Heart right ventricle (tissue), 16 donors: ENCODE data around the gene HOXB6. TPM values are rescaled to one million over a fixed set of nuclear protein-coding genes. Genes with fewer than 3 reads are reported as not detected.
A peak's percentile ranks its signal among the peaks of the same experiment; 100 is the strongest.

ENCODE experiments used
- ATAC-seq, 8 donors: fragments of 200-7000 bp; cut with Tn5 transposase; one replicate each; pipeline ENCODE4 v1.9.1; 2020; ENCODE audit warnings: mild to moderate bottlenecking in 8 of 8, moderate library complexity in 8 of 8, moderate number of reproducible peaks in 1 of 8
- DNase-seq, 2 donors: peaks; one replicate each; pipeline ENCODE4 v3.0.0-alpha.2; 2020
- H3K27ac ChIP-seq, 10 donors: fragments of 200-600 bp; sonication (generic) in 2 of 10; one replicate each; pipeline versions ENCODE4 v1.5.0 to v1.8.0; 2020 to 2022; ENCODE audit warnings: mild to moderate bottlenecking in 3 of 10
- H3K27me3 ChIP-seq, 7 donors: fragments of 200-600 bp; one replicate each; pipeline ENCODE4 v1.8.0; 2021 to 2022; ENCODE audit warnings: mild to moderate bottlenecking in 2 of 7
- H3K36me3 ChIP-seq, 9 donors: fragments of 200-600 bp; sonication (generic) in 1 of 9; one replicate each; pipeline versions ENCODE4 v1.5.0 to v1.8.0; 2020 to 2022; ENCODE audit warnings: mild to moderate bottlenecking in 2 of 9
- H3K4me1 ChIP-seq, 9 donors: fragments of 200-600 bp; sonication (generic) in 1 of 9; one replicate each; pipeline versions ENCODE4 v1.5.0 to v1.8.0; 2020 to 2022; ENCODE audit warnings: mild to moderate bottlenecking in 4 of 9
- H3K4me3 ChIP-seq, 10 donors: fragments of 200-600 bp; sonication (generic) in 2 of 10; one replicate each; pipeline versions ENCODE4 v1.5.0 to v1.8.0; 2020 to 2022; ENCODE audit warnings: mild to moderate bottlenecking in 7 of 10, moderate library complexity in 2 of 10
- H3K9me3 ChIP-seq, 11 donors: fragments of 200-600 bp in 10 of 11; sonication (generic) in 2 of 11; one replicate each; pipeline versions ENCODE4 v1.5.0 to v1.8.0; 2013 to 2022; ENCODE audit warnings: mild to moderate bottlenecking in 2 of 11, control low read depth in 1 of 11, moderate library complexity in 1 of 11
- CTCF ChIP-seq, 9 donors: fragments of 200-600 bp; sonication (generic) in 2 of 9; IDR thresholded peaks; one replicate each; pipeline versions ENCODE4 v1.5.0 to v1.8.0; 2021 to 2022; ENCODE audit warnings: antibody characterized with exemption in 9 of 9, mild to moderate bottlenecking in 5 of 9, moderate library complexity in 1 of 9
- WGBS, 2 donors: extraction: QIAGEN DNeasy Blood & Tissue Kit; methylation state at CpG; one replicate each; pipeline ENCODE4 v1.1.7; 2013; ENCODE audit warnings: inconsistent platforms in 1 of 2; 5-methylcytosine and 5-hydroxymethylcytosine counted together
- intact Hi-C, 10 donors: fragments of 100-400 bp; cut with DNase I; formaldehyde crosslinking; loops; one replicate each; pipeline versions ENCODE4 v1.11.1 to v1.14.2; 2022
- polyA plus RNA-seq, 2 donors: library from polyadenylated mRNA; stranded (reverse); fragments of 200-250 nt; gene quantifications; one replicate each; pipeline ENCODE4 v1.2.3, GENCODE V29; 2013
- total RNA-seq, 10 donors: library from RNA; stranded (reverse); fragmentation: NEBNext Ultra II Directional in 3 of 10; extraction: Animal tissue kit (Norgen Biotek cat#: 25700) in 3 of 10; gene quantifications; one replicate each; pipeline versions ENCODE4 v1.2.1 to v1.2.4, GENCODE V29; 2021 to 2023
- donor health status: Arrhythmogenic right ventricular cardiomyopathy.
- donor health status: ischemic (EF 13 %, LVEDD 7.1; RV severe dilation, severe dysfunction).
- donor health status: healthy with polysubstance abuse.
- donor health status: DM: no; HTN: yes; CAD: no.
- donor health status: DM: no; HTN: no; CAD: no.
- donor health status: ischemic (EF 25% LVEDD 6.9; RV normal size, moderate dysfunction).
- donor health status: ischemic (EF 25% LVEDD 5.7; RV mildly dilated, moderate dysfunction).
- donor health status: healthy.
- donor health status: DM: yes; HTN: yes; CAD: no.
- donor health status: Ischemic cardiomyopathy.
- donor health status: ischemic (EF 35%, LVEDD 5.7; RV mildly dilated, moderate dysfunction).
- donor health status: nonischemic (EF 11% LVEDD 7.7; RV severe dilation, severe dysfunction).
- donor health status: DM: yes; HTN: yes; CAD: no.
- donor health status: PGD.
- donor health status: ischemic (EF 29% LVEDD 5.4; RV normal size, mild dysfunction).
- donor health status: nonischemic (EF 23%, LVEDD 6.1; RV moderate dilation, normal function).

The HOXB6 gene
- total and polyA plus RNA-seq, 12 donors, result 0.14 to 1.2 (median 0.41) TPM; not detected in 2

DNA sequence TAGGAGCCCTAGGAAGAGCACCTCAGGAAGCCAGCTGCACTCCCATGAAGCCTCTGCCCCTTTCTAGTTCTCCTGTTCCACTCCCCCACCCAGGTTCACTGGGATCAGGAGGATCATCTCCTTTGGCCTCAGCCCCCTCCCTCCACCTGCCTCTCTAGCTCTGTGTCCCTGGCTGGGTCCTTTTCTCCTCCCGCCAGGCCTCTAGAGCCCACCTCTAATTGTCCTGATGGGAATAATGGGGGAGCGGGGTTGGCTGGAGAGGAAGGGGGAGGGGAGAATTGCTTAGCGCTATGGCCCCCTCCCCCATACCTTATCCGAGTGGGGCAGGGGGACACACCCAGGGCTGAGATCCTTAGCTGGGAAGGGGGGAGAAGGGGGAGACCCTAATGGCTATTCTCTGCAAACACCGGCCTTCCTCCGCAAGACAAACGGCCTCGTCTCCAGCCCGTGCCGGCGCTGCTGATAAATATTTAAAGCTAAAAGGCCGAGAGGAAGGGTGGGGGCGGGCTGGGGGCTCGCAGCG lies 5.0 kb upstream of the HOXB6 start:
- Histone ChIP-seq H3K9me3 (no peaks in the 10 kb centered on the region), H3K27me3 (peaks cover 96 to 100% (median 100%) of the 10 kb centered on the region in 7 donors), H3K4me3 (peak overlapping the region in 9 of 10 donors; percentile 4 to 67 (median 47)), H3K4me1 (peaks cover 9 to 47% (median 37%) of the 10 kb centered on the region in 9 donors), H3K36me3 (no peaks in the 10 kb centered on the region), H3K27ac (peak overlapping the region in 1 of 10 donors; percentile 73)
- no peak for ATAC-seq
- no peak for DNase-seq
- intact Hi-C loops, result loop anchor here in 9 of 10 donors (10.0 kb wide), 4 partner anchors 275 to 585 kb away; no protein-coding TSS in a partner anchor
- no peak for TF ChIP-seq CTCF (IDR thresholded peaks at IDR 0.05)
- 1 to 6% methylated on average over 12 to 15 of the region's 15 CpGs for WGBS, 2 donors

DNA sequence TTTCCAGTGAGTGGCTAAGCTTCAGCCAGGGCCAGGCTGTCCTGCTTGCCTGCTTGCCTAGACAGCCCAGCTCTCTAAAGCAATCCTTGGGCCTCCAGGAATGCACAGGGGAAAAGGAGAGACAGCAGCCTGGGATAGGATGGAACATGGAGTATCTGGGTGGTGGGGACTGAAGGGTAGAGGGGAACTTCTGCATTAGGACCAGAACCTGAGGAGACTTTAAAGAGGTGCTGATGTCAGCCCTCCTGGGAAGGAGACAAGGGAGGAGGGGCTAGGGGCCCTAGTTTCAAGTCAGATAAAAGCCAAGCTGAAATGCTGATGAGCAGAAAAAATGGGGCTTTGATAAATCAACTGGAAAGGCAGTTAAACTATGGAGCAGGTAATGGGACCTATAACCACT lies 4.2 kb upstream of the HOXB6 start:
- Histone ChIP-seq H3K4me1 (peaks cover 8 to 39% (median 33%) of the 10 kb centered on the region in 9 donors), H3K27me3 (peaks cover 88 to 100% (median 100%) of the 10 kb centered on the region in 7 donors)
- no peak for TF ChIP-seq CTCF (IDR thresholded peaks at IDR 0.05)

DNA sequence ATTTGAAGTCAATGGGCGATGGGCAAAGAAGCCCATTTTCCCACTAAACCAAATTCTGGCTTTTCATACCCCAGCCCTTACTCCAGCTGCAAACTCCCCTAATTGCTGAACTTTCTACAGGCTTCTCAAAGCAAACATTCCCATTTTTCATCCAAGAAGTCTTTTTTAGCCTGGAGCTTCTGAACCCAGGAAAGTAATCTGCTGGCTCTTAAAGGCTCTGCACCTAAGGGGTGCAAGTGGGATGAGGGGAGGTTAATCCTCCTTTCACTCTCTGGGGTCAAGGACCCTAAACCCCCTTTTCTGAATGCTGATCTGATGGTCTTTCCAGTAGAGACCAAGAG lies 3.7 kb upstream of the HOXB6 start:
- intact Hi-C loops, result no loop called here
- peaks cover 87 to 100% (median 100%) of the 10 kb centered on the region in 7 donors for H3K27me3 ChIP-seq
- ATAC-seq, result no peak

More for the DNA sequence above, 4.2 kb upstream of the HOXB6 start:
- Histone ChIP-seq H3K9me3 (no peaks in the 10 kb centered on the region), H3K27ac (no peak overlapping the region), H3K4me3 (no peak overlapping the region), H3K36me3 (no peaks in the 10 kb centered on the region)
- intact Hi-C loops, result no loop called here
- no peak for DNase-seq
- no peak for ATAC-seq

GRCh38 chr17:48606892-48607614 lies 2.3 kb upstream of the HOXB6 start:
- WGBS, 2 donors, result 24 to 40% methylated on average over 9 of the region's 9 CpGs
- no peaks in the 10 kb centered on the region for H3K36me3 ChIP-seq
- intact Hi-C loops, result no loop called here

More for the DNA sequence above, 3.7 kb upstream of the HOXB6 start:
- no peak overlapping the region for H3K27ac ChIP-seq
- DNase-seq, result no peak
- H3K9me3 ChIP-seq, result peaks cover 0 to under 1% (median 0%) of the 10 kb centered on the region in 11 donors
- WGBS, 2 donors, result 59 to 71% methylated on average over 1 of the region's 1 CpG
- H3K4me1 ChIP-seq, result peaks cover 8 to 34% (median 30%) of the 10 kb centered on the region in 9 donors
- no peak overlapping the region for H3K4me3 ChIP-seq
- no peak for TF ChIP-seq CTCF (IDR thresholded peaks at IDR 0.05)
- no peaks in the 10 kb centered on the region for H3K36me3 ChIP-seq

More at GRCh38 chr17:48606892-48607614, 2.3 kb upstream of the HOXB6 start:
- DNase-seq, result no peak
- peaks cover 0 to 8% (median 0%) of the 10 kb centered on the region in 11 donors for H3K9me3 ChIP-seq
- no peak overlapping the region for H3K27ac ChIP-seq
- no peak overlapping the region for H3K4me3 ChIP-seq
- peaks cover 80 to 100% (median 100%) of the 10 kb centered on the region in 7 donors for H3K27me3 ChIP-seq
- TF ChIP-seq CTCF (IDR thresholded peaks at IDR 0.05), result no peak
- H3K4me1 ChIP-seq, result peaks cover 8 to 30% (median 25%) of the 10 kb centered on the region in 9 donors
- no peak for ATAC-seq
